Measurements from ENCODE around the gene ARHGEF28. TPM values are rescaled to one million over a fixed set of nuclear protein-coding genes. Genes with fewer than 3 reads are reported as not detected.

ARHGEF28 gene
- polyA plus RNA-seq, 1 donor from 2014 or later, result not detected

DNA sequence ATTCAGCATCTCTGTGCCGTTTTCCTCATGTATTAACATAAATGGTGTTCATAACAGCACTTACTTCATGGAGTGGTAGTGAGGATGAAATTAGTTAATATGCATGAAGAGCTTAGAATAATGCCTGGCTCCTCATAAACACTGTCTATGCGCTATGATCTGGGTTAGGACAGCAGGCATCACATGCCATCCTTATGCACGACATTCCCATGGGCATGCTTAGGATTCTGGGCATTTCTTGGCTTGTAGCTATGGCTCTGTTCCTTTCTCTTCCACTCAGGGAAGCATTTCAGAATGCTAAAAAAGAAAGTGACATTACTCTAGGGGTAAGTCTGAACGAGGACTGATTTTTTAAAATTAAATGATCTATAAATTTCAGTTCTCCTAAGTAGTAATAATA is 349.8 kb downstream of the ARHGEF28 start:
- no peak overlapping the region for H3K4me3 ChIP-seq (ENCODE audit: low read length)

DNA sequence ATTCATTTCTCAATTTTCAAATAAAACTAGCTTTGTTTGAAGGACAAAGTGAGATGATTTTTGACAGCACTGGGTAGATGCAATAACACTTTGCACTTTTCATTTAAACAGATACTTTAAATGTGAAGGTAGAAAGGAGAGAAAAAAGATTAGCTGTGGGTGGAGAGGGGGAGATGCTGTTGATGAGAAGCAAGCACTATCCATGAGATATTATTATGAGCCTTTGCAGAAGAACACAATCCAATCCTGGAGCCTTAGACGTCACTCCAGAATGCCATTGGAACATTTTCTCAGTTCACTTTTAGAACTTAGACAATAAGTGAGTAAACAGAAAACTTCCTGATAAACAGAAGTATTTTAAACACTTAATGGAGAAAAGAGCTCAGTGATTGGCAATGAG is 351.1 kb downstream of the ARHGEF28 start:
- H2AFZ ChIP-seq (ENCODE audit: low read depth, low read length), result no peak overlapping the region
- TF ChIP-seq, protein P1, sequence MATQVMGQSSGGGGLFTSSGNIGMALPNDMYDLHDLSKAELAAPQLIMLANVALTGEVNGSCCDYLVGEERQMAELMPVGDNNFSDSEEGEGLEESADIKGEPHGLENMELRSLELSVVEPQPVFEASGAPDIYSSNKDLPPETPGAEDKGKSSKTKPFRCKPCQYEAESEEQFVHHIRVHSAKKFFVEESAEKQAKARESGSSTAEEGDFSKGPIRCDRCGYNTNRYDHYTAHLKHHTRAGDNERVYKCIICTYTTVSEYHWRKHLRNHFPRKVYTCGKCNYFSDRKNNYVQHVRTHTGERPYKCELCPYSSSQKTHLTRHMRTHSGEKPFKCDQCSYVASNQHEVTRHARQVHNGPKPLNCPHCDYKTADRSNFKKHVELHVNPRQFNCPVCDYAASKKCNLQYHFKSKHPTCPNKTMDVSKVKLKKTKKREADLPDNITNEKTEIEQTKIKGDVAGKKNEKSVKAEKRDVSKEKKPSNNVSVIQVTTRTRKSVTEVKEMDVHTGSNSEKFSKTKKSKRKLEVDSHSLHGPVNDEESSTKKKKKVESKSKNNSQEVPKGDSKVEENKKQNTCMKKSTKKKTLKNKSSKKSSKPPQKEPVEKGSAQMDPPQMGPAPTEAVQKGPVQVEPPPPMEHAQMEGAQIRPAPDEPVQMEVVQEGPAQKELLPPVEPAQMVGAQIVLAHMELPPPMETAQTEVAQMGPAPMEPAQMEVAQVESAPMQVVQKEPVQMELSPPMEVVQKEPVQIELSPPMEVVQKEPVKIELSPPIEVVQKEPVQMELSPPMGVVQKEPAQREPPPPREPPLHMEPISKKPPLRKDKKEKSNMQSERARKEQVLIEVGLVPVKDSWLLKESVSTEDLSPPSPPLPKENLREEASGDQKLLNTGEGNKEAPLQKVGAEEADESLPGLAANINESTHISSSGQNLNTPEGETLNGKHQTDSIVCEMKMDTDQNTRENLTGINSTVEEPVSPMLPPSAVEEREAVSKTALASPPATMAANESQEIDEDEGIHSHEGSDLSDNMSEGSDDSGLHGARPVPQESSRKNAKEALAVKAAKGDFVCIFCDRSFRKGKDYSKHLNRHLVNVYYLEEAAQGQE (IDR thresholded peaks at IDR 0.05; ENCODE audit: borderline replicate concordance), result no peak
- no peak for TF ChIP-seq SMC3 (conservative IDR thresholded peaks at IDR 0.05; ENCODE audit: poor library complexity)
- H3K79me2 ChIP-seq (replicated peaks; ENCODE audit: insufficient read depth, low read length), result no peaks in the 10 kb centered on the region
- H3K9me3 ChIP-seq (ENCODE audit: low read length), result no peaks in the 10 kb centered on the region
- H3F3A ChIP-seq (ENCODE audit: insufficient read depth, low read length, poor library complexity, severe bottlenecking), result no peaks in the 10 kb centered on the region
- no peak overlapping the region for H3K27ac ChIP-seq (ENCODE audit: low read length)
- H3K4me3 ChIP-seq (ENCODE audit: low read length), result no peak overlapping the region
- no peaks in the 10 kb centered on the region for H4K20me1 ChIP-seq (ENCODE audit: insufficient read depth)
- H3K9ac ChIP-seq (ENCODE audit: low read length), result no peak overlapping the region
- H3K9me2 ChIP-seq (ENCODE audit: insufficient read depth, low read length), result no peaks in the 10 kb centered on the region
- no peaks in the 10 kb centered on the region for H3K36me3 ChIP-seq (ENCODE audit: insufficient read depth, low read length)
- no peak overlapping the region for H3K4me2 ChIP-seq (ENCODE audit: low read length)
- no peaks in the 10 kb centered on the region for H3K27me3 ChIP-seq (ENCODE audit: insufficient read depth, low read depth, low read length)

More for the DNA sequence above, 349.8 kb downstream of the ARHGEF28 start:
- Histone ChIP-seq H3K9me2 (ENCODE audit: insufficient read depth, low read length) (no peaks in the 10 kb centered on the region), H3F3A (ENCODE audit: insufficient read depth, low read length, poor library complexity, severe bottlenecking) (no peaks in the 10 kb centered on the region), H3K79me2 (replicated peaks; ENCODE audit: insufficient read depth, low read length) (no peaks in the 10 kb centered on the region), H3K9me3 (ENCODE audit: low read length) (no peaks in the 10 kb centered on the region), H2AFZ (ENCODE audit: low read depth, low read length) (no peak overlapping the region), H4K20me1 (ENCODE audit: insufficient read depth) (no peaks in the 10 kb centered on the region), H3K9ac (ENCODE audit: low read length) (no peak overlapping the region), H3K36me3 (ENCODE audit: insufficient read depth, low read length) (no peaks in the 10 kb centered on the region), H3K4me2 (ENCODE audit: low read length) (no peak overlapping the region), H3K27me3 (ENCODE audit: insufficient read depth, low read depth, low read length) (no peaks in the 10 kb centered on the region), H3K27ac (ENCODE audit: low read length) (no peak overlapping the region)
- TF ChIP-seq SMC3 (conservative IDR thresholded peaks at IDR 0.05; ENCODE audit: poor library complexity), result no peak
- TF ChIP-seq TAF1 (IDR thresholded peaks at IDR 0.05; ENCODE audit: low read depth), result no peak
- no peak for TF ChIP-seq EP300 (conservative IDR thresholded peaks at IDR 0.05; ENCODE audit: poor library complexity, severe bottlenecking)
- TF ChIP-seq, protein P2, sequence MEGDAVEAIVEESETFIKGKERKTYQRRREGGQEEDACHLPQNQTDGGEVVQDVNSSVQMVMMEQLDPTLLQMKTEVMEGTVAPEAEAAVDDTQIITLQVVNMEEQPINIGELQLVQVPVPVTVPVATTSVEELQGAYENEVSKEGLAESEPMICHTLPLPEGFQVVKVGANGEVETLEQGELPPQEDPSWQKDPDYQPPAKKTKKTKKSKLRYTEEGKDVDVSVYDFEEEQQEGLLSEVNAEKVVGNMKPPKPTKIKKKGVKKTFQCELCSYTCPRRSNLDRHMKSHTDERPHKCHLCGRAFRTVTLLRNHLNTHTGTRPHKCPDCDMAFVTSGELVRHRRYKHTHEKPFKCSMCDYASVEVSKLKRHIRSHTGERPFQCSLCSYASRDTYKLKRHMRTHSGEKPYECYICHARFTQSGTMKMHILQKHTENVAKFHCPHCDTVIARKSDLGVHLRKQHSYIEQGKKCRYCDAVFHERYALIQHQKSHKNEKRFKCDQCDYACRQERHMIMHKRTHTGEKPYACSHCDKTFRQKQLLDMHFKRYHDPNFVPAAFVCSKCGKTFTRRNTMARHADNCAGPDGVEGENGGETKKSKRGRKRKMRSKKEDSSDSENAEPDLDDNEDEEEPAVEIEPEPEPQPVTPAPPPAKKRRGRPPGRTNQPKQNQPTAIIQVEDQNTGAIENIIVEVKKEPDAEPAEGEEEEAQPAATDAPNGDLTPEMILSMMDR (IDR thresholded peaks at IDR 0.05; ENCODE audit: poor library complexity, severe bottlenecking), result no peak
- TF ChIP-seq MXI1 (conservative IDR thresholded peaks at IDR 0.05; ENCODE audit: poor library complexity, severe bottlenecking), result no peak
- no peak for TF ChIP-seq POLR2AphosphoS5 (IDR thresholded peaks at IDR 0.05)
- no peak for TF ChIP-seq RAD21 (conservative IDR thresholded peaks at IDR 0.05)
- TF ChIP-seq, protein P1 (IDR thresholded peaks at IDR 0.05; ENCODE audit: borderline replicate concordance), result no peak
- no peak for TF ChIP-seq EZH2 (IDR thresholded peaks at IDR 0.05; ENCODE audit: borderline replicate concordance, insufficient read depth, low read length, poor library complexity, severe bottlenecking)

Measured in neural cell (in vitro differentiated cells).